Spleen (tissue), 11 donors: ENCODE measurements around the gene CADM2. TPM values are rescaled to one million over a fixed set of nuclear protein-coding genes. Genes with fewer than 3 reads are reported as not detected.

ENCODE experiments used
- DNase-seq: peaks from one replicate; pipeline ENCODE4 v3.0.0-alpha.2; 2020
- H3K27ac ChIP-seq, 8 donors: fragments of 200-600 bp; sonication (generic) in 7 of 8; 1 replicate in 4 of 8; 2 replicates in 4 of 8; pipeline versions ENCODE4 v1.5.0 to v1.8.0; 2016 to 2021; ENCODE audit warnings: inconsistent platforms in 4 of 8, mild to moderate bottlenecking in 4 of 8, moderate library complexity in 1 of 8
- H3K27me3 ChIP-seq, 7 donors: fragments of 200-600 bp; sonication (generic) in 6 of 7; replicated peaks in 1 of 7; 1 replicate in 4 of 7; 2 replicates in 3 of 7; pipeline versions ENCODE4 v1.5.0 to v1.8.0; 2016 to 2021; ENCODE audit warnings: inconsistent platforms in 3 of 7, mild to moderate bottlenecking in 1 of 7
- H3K36me3 ChIP-seq, 6 donors: fragments of 200-600 bp; sonication (generic) in 5 of 6; 1 replicate in 4 of 6; 2 replicates in 2 of 6; pipeline versions ENCODE4 v1.5.0 to v1.8.0; 2016 to 2021; ENCODE audit warnings: inconsistent platforms in 2 of 6
- H3K4me1 ChIP-seq, 6 donors: fragments of 200-600 bp; sonication (generic) in 5 of 6; 1 replicate in 3 of 6; 2 replicates in 3 of 6; pipeline versions ENCODE4 v1.5.0 to v1.8.0; 2016 to 2021; ENCODE audit warnings: inconsistent platforms in 3 of 6
- H3K4me3 ChIP-seq, 8 donors: fragments of 200-600 bp; sonication (generic) in 7 of 8; 1 replicate in 4 of 8; 2 replicates in 4 of 8; pipeline versions ENCODE4 v1.5.0 to v1.8.0; 2016 to 2021; ENCODE audit warnings: inconsistent platforms in 4 of 8, mild to moderate bottlenecking in 4 of 8, moderate library complexity in 2 of 8
- H3K9me3 ChIP-seq, 8 donors: fragments of 200-600 bp; sonication (generic) in 7 of 8; 1 replicate in 4 of 8; 2 replicates in 4 of 8; pipeline versions ENCODE4 v1.5.0 to v1.8.0; 2016 to 2021; ENCODE audit warnings: inconsistent platforms in 4 of 8
- CTCF ChIP-seq, 11 experiments: fragments of 200-600 bp in 7 of 11; fragments of 450-650 bp in 4 of 11; sonication (generic) in 4 of 11; IDR thresholded peaks in 8 of 11; conservative IDR thresholded peaks in 3 of 11; 1 replicate in 7 of 11; 2 replicates in 4 of 11; pipeline versions ENCODE4 v1.4.0 to v1.8.0; 2016 to 2021; ENCODE audit warnings: antibody characterized with exemption in 11 of 11, inconsistent platforms in 4 of 11, mild to moderate bottlenecking in 1 of 11
- POLR2A ChIP-seq, 3 donors: fragments of 450-650 bp; IDR thresholded peaks; one replicate each; pipeline ENCODE4 v1.5.1; 2017; ENCODE audit warnings: antibody characterized with exemption in 3 of 3, mild to moderate bottlenecking in 1 of 3
- POLR2AphosphoS5 ChIP-seq, 3 donors: sonication (generic); formaldehyde crosslinking; IDR thresholded peaks; one replicate each; pipeline ENCODE4 v1.5.1; 2017; ENCODE audit warnings: antibody characterized with exemption in 3 of 3
- WGBS, 5 donors: extraction: QIAGEN DNeasy Blood & Tissue Kit in 3 of 5; methylation state at CpG; one replicate each; pipeline versions ENCODE4 v1.1.5 to v1.1.7; 2013 to 2018; 5-methylcytosine and 5-hydroxymethylcytosine counted together
- intact Hi-C: fragments of 100-400 bp; cut with DNase I; formaldehyde crosslinking; loops from one replicate; pipeline ENCODE4 v1.15.0; 2023; ENCODE audit warnings: low total_unique reads
- polyA plus RNA-seq, 3 donors: library from polyadenylated mRNA; stranded (reverse); fragments of 200-250 nt; gene quantifications; one replicate each; pipeline ENCODE4 v1.2.1, GENCODE V29; 2013
- total RNA-seq, 7 donors: library from RNA; depleted of rRNA in 3 of 7; stranded (reverse); fragments of >200 nt in 3 of 7; fragmentation: NEBNext Ultra II Directional in 4 of 7; extraction: Animal tissue kit (Norgen Biotek cat#: 25700) in 4 of 7; gene quantifications; one replicate each; pipeline versions ENCODE4 v1.1.0 to v1.2.1, GENCODE V29; 2016 to 2021
- donor health status: healthy with polysubstance abuse.
- donor health status: DM: no; HTN: no; CAD: no; lungs with moderate emphysema.
- donor health status: DM: no; HTN: no; CAD: no.
- donor health status: Bipolar disorder and iron deficiency.
- donor health status: healthy.
- donor health status: DM: no; HTN: no; CAD: no.
- donor health status: DM: yes; HTN: yes; CAD: no.

The CADM2 gene
- total and polyA plus RNA-seq, 10 donors: 0.03 to 4.0 (median 1.0) TPM; not detected in 1

GRCh38 chr3:85796140-85796539 is 837.4 kb downstream of the CADM2 start:
- Histone ChIP-seq H3K9me3 (peaks cover 0 to 16% (median 3%) of the 10 kb centered on the region in 8 donors), H3K4me3 (no peak overlapping the region), H3K4me1 (no peaks in the 10 kb centered on the region), H3K36me3 (no peaks in the 10 kb centered on the region), H3K27ac (no peak overlapping the region), H3K27me3 (no peaks in the 10 kb centered on the region)
- 60 to 78% (median 68%) methylated on average over 4 of the region's 4 CpGs for WGBS, 5 donors
- intact Hi-C loops: no loop called here
- no peak for DNase-seq
- TF ChIP-seq POLR2A (IDR thresholded peaks at IDR 0.05) (no peak), POLR2AphosphoS5 (IDR thresholded peaks at IDR 0.05) (no peak), CTCF (IDR thresholded peaks at IDR 0.05 in 8 of 11, conservative IDR thresholded peaks at IDR 0.05 in 3 of 11) (no peak)

- no peak overlapping the region for H3K4me3 ChIP-seq
- intact Hi-C loops: no loop called here
- 77 to 95% (median 79%) methylated on average over 3 of the region's 3 CpGs for WGBS, 5 donors
- no peaks in the 10 kb centered on the region for H3K36me3 ChIP-seq
- no peaks in the 10 kb centered on the region for H3K27me3 ChIP-seq
- TF ChIP-seq POLR2A (IDR thresholded peaks at IDR 0.05) (no peak), CTCF (IDR thresholded peaks at IDR 0.05 in 8 of 11, conservative IDR thresholded peaks at IDR 0.05 in 3 of 11) (no peak), POLR2AphosphoS5 (IDR thresholded peaks at IDR 0.05) (no peak)
- peaks cover 0 to 16% (median 3%) of the 10 kb centered on the region in 8 donors for H3K9me3 ChIP-seq
- no peaks in the 10 kb centered on the region for H3K4me1 ChIP-seq
- no peak for DNase-seq
- no peak overlapping the region for H3K27ac ChIP-seq
Observed at GRCh38 chr3:85800676-85801075, 841.9 kb downstream of the CADM2 start.

- TF ChIP-seq CTCF (IDR thresholded peaks at IDR 0.05 in 8 of 11, conservative IDR thresholded peaks at IDR 0.05 in 3 of 11) (no peak), POLR2A (IDR thresholded peaks at IDR 0.05) (no peak), POLR2AphosphoS5 (IDR thresholded peaks at IDR 0.05) (no peak)
- H3K9me3 ChIP-seq: peaks cover 0 to 16% (median 3%) of the 10 kb centered on the region in 8 donors
- no peaks in the 10 kb centered on the region for H3K27me3 ChIP-seq
- intact Hi-C loops: no loop called here
- H3K27ac ChIP-seq: no peak overlapping the region
- H3K4me1 ChIP-seq: no peaks in the 10 kb centered on the region
- H3K36me3 ChIP-seq: no peaks in the 10 kb centered on the region
- H3K4me3 ChIP-seq: no peak overlapping the region
- 26 to 48% (median 31%) methylated on average over 3 of the region's 3 CpGs for WGBS, 5 donors
- DNase-seq: no peak
Observed at GRCh38 chr3:85801955-85802354, 843.2 kb downstream of the CADM2 start.

GRCh38 chr3:85808755-85809154 is 850.0 kb downstream of the CADM2 start:
- WGBS, 5 donors: 82 to 98% (median 91%) methylated on average over 1 of the region's 1 CpG
- no peak for TF ChIP-seq POLR2AphosphoS5 (IDR thresholded peaks at IDR 0.05)
- Histone ChIP-seq H3K9me3 (peaks cover 0 to 7% (median 0%) of the 10 kb centered on the region in 8 donors), H3K4me1 (no peaks in the 10 kb centered on the region), H3K4me3 (no peak overlapping the region), H3K36me3 (no peaks in the 10 kb centered on the region), H3K27ac (no peak overlapping the region), H3K27me3 (no peaks in the 10 kb centered on the region)
- DNase-seq: no peak
- intact Hi-C loops: no loop called here
